ENCODE measurements around the gene FREY1.

GRCh38 chr11:45939836-45940235 lies 32.8 kb upstream of the FREY1 start:
- TF ChIP-seq CTCF (IDR thresholded peaks at IDR 0.05) (no peak), EZH2 (IDR thresholded peaks at IDR 0.05; ENCODE audit: borderline replicate concordance, insufficient read depth, low read depth, low read length, poor library complexity, severe bottlenecking) (no peak)

Data from B cell (primary cell).